ENCODE data around the gene HM13.
"Not testable (repeated sequence)": the region's sequence is repeated elsewhere in the genome, so short reads cannot be mapped to it uniquely, and the experiment has no call there.

The HM13 gene

DNA sequence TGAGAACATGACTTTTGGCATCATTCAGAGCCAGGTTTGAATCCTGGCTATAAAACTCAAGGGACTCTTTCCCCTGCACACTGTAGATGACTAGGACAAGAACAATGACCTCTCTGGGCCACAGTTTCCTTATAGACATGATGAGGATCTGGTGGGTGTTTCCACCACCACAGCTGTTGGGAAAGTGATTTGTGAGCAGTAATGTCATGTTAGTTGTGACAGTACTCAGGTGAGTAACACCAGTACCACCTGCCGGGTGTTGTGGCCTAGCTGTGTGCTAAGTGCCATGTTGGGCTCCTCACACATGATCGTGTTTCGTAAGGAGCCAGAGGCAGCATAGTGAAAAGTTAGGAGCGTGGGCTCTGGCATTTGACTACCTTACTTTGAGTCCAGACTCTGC, 24.1 kb downstream of the HM13 start:
- no peaks in the 10 kb centered on the region for H3K9me2 ChIP-seq (replicated peaks; ENCODE audit: control insufficient read depth, low read length)
- no peak overlapping the region for H3K4me3 ChIP-seq (ENCODE audit: low read length)
- H3K4me1 ChIP-seq (ENCODE audit: control insufficient read depth, low read length): no peaks in the 10 kb centered on the region
- no peaks in the 10 kb centered on the region; the same call in 1 of the 2 replicates for H3K79me2 ChIP-seq (ENCODE audit: control insufficient read depth, low read length)
- H3F3A ChIP-seq (ENCODE audit: control insufficient read depth, insufficient read depth): no peaks in the 10 kb centered on the region
- no peak overlapping the region for H3K27ac ChIP-seq (ENCODE audit: low read depth, low read length)
- H3K4me2 ChIP-seq (ENCODE audit: low read length): no peak overlapping the region
- H3K27me3 ChIP-seq (ENCODE audit: control insufficient read depth, low read length): no peaks in the 10 kb centered on the region
- H4K20me1 ChIP-seq (ENCODE audit: control insufficient read depth, insufficient read depth, low read depth, low read length): no peaks in the 10 kb centered on the region
- no peak for TF ChIP-seq CTCF (IDR thresholded peaks at IDR 0.05; ENCODE audit: low read depth, low read length, poor library complexity, severe bottlenecking)
- no peak for TF ChIP-seq EZH2phosphoT487 (IDR thresholded peaks at IDR 0.05; ENCODE audit: borderline replicate concordance, low read length)
- H3K36me3 ChIP-seq (ENCODE audit: control insufficient read depth, low read length): peaks cover 72% of the 10 kb centered on the region
- H3K9me3 ChIP-seq (ENCODE audit: control insufficient read depth, insufficient read depth, low read length): no peaks in the 10 kb centered on the region

- H3K4me2 ChIP-seq (ENCODE audit: low read length); H3K27ac ChIP-seq (ENCODE audit: low read depth, low read length); H3K4me3 ChIP-seq (ENCODE audit: low read length); H3K9me2 ChIP-seq (replicated peaks; ENCODE audit: control insufficient read depth, low read length); H3K4me1 ChIP-seq (ENCODE audit: control insufficient read depth, low read length); H3F3A ChIP-seq (ENCODE audit: control insufficient read depth, insufficient read depth); H3K27me3 ChIP-seq (ENCODE audit: control insufficient read depth, low read length); H3K79me2 ChIP-seq (ENCODE audit: control insufficient read depth, low read length); H3K9me3 ChIP-seq (ENCODE audit: control insufficient read depth, insufficient read depth, low read length); H4K20me1 ChIP-seq (ENCODE audit: control insufficient read depth, insufficient read depth, low read depth, low read length): not testable (repeated sequence)
- peaks cover 61% of the 10 kb centered on the region for H3K36me3 ChIP-seq (ENCODE audit: control insufficient read depth, low read length)
Measured at GRCh38 chr20:31539636-31540035, 25.4 kb downstream of the HM13 start.

- Histone ChIP-seq H3K4me1 (ENCODE audit: control insufficient read depth, low read length) (no peaks in the 10 kb centered on the region), H3K79me2 (ENCODE audit: control insufficient read depth, low read length) (no peaks in the 10 kb centered on the region), H3K4me2 (ENCODE audit: low read length) (no peak overlapping the region), H3K36me3 (ENCODE audit: control insufficient read depth, low read length) (peaks cover 60% of the 10 kb centered on the region), H3K9me3 (ENCODE audit: control insufficient read depth, insufficient read depth, low read length) (no peaks in the 10 kb centered on the region), H4K20me1 (ENCODE audit: control insufficient read depth, insufficient read depth, low read depth, low read length) (no peaks in the 10 kb centered on the region), H3K27me3 (ENCODE audit: control insufficient read depth, low read length) (no peaks in the 10 kb centered on the region), H3K9me2 (replicated peaks; ENCODE audit: control insufficient read depth, low read length) (no peaks in the 10 kb centered on the region), H3K4me3 (ENCODE audit: low read length) (no peak overlapping the region), H3F3A (ENCODE audit: control insufficient read depth, insufficient read depth) (peaks cover 5% of the 10 kb centered on the region; the same call in 1 of the 2 replicates), H3K27ac (ENCODE audit: low read depth, low read length) (no peak overlapping the region)
- TF ChIP-seq CTCF (IDR thresholded peaks at IDR 0.05; ENCODE audit: low read depth, low read length, poor library complexity, severe bottlenecking) (no peak), EZH2phosphoT487 (IDR thresholded peaks at IDR 0.05; ENCODE audit: borderline replicate concordance, low read length) (no peak)
Measured at GRCh38 chr20:31540406-31540805, 26.2 kb downstream of the HM13 start.

DNA sequence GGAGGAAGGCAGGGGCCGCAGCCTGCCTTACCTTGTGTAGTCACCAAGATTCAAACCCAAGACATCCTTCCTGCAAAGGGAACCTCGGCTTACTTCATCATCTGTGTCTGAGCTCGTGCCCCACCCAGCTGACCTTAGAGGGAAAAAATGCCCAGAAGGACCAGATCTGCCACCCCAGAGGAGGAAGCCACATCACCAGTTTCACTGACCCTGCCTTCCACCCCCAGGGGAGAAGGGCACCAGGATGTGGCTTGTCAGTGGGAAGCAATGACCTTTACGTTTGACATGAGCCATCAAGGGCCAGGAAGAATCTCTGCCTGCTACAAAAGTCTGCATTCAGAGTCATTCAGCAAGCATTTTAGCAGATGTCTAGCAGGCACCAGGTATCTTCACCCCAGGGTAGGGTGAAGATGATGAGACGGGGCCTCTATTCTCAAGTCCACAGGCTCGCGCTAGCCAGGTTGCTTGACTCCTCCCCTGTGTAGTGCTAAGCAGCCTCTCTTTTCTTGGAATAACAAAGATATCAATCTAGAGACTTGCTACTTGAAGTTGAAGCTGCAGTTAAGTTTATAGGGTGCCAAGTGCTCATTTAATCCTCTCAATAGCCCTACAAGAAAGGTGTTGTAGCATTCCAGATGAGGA, 28.1 kb downstream of the HM13 start:
- Histone ChIP-seq H3K27ac (ENCODE audit: low read depth, low read length) (no peak overlapping the region), H3K9me2 (replicated peaks; ENCODE audit: control insufficient read depth, low read length) (no peaks in the 10 kb centered on the region), H3K79me2 (ENCODE audit: control insufficient read depth, low read length) (peaks cover 13% of the 10 kb centered on the region), H3F3A (ENCODE audit: control insufficient read depth, insufficient read depth) (peaks cover 8% of the 10 kb centered on the region), H3K4me3 (ENCODE audit: low read length) (no peak overlapping the region), H3K36me3 (ENCODE audit: control insufficient read depth, low read length) (peaks cover 53% of the 10 kb centered on the region), H3K9me3 (ENCODE audit: control insufficient read depth, insufficient read depth, low read length) (no peaks in the 10 kb centered on the region), H3K4me2 (ENCODE audit: low read length) (no peak overlapping the region), H3K27me3 (ENCODE audit: control insufficient read depth, low read length) (no peaks in the 10 kb centered on the region), H4K20me1 (ENCODE audit: control insufficient read depth, insufficient read depth, low read depth, low read length) (no peaks in the 10 kb centered on the region), H3K4me1 (ENCODE audit: control insufficient read depth, low read length) (no peaks in the 10 kb centered on the region)
- TF ChIP-seq EZH2phosphoT487 (IDR thresholded peaks at IDR 0.05; ENCODE audit: borderline replicate concordance, low read length) (no peak), CTCF (IDR thresholded peaks at IDR 0.05; ENCODE audit: low read depth, low read length, poor library complexity, severe bottlenecking) (no peak)
